Lung (tissue), 12 donors: ENCODE data around the gene EVX1. TPM values are rescaled to one million over a fixed set of nuclear protein-coding genes. Genes with fewer than 3 reads are reported as not detected.

ENCODE experiments used
- ATAC-seq: fragments of 200-7000 bp; cut with Tn5 transposase; one replicate; pipeline ENCODE4 v1.9.1; 2020; ENCODE audit warnings: moderate number of reproducible peaks; ENCODE audit not compliant: insufficient read depth, low FRiP score
- DNase-seq, 3 donors: peaks; one replicate each; pipeline ENCODE4 v3.0.0-alpha.2; 2013 to 2017
- H3K27ac ChIP-seq, 2 donors: one replicate each; pipeline ENCODE4 v1.5.1; 2013; ENCODE audit warnings: mild to moderate bottlenecking in 2 of 2, moderate library complexity in 2 of 2, control low read depth in 1 of 2, inconsistent platforms in 1 of 2, low read depth in 1 of 2, low read length in 1 of 2
- H3K27me3 ChIP-seq, 3 donors: one replicate each; pipeline ENCODE4 v1.5.1; 2013; ENCODE audit warnings: low read length in 2 of 3; ENCODE audit not compliant: control insufficient read depth in 3 of 3, insufficient read depth in 3 of 3
- H3K36me3 ChIP-seq, 4 donors: one replicate each; pipeline ENCODE4 v1.5.1; 2013; ENCODE audit warnings: low read length in 4 of 4, mild to moderate bottlenecking in 1 of 4, moderate library complexity in 1 of 4; ENCODE audit not compliant: control insufficient read depth in 4 of 4, insufficient read depth in 4 of 4
- H3K4me1 ChIP-seq, 5 donors: one replicate each; pipeline ENCODE4 v1.5.1; 2013; ENCODE audit warnings: low read length in 5 of 5, mild to moderate bottlenecking in 2 of 5, moderate library complexity in 1 of 5; ENCODE audit not compliant: control insufficient read depth in 5 of 5, insufficient read depth in 5 of 5
- H3K4me3 ChIP-seq: one replicate; pipeline ENCODE4 v1.5.1; 2013; ENCODE audit warnings: mild to moderate bottlenecking, control low read depth, moderate library complexity
- H3K9ac ChIP-seq, 2 donors: one replicate each; pipeline ENCODE4 v1.5.1; 2013; ENCODE audit warnings: low read length in 2 of 2, control low read depth in 1 of 2; ENCODE audit not compliant: insufficient read depth in 1 of 2
- H3K9me3 ChIP-seq, 4 donors: one replicate each; pipeline ENCODE4 v1.5.1; 2013; ENCODE audit warnings: low read length in 3 of 4, mild to moderate bottlenecking in 1 of 4, moderate library complexity in 1 of 4; ENCODE audit not compliant: control insufficient read depth in 4 of 4, insufficient read depth in 3 of 4
- WGBS, 2 donors: extraction: QIAGEN DNeasy Blood & Tissue Kit; methylation state at CpG; one replicate each; pipeline ENCODE4 v1.1.7; 2013; 5-methylcytosine and 5-hydroxymethylcytosine counted together
- polyA plus RNA-seq, 2 donors: library from polyadenylated mRNA; stranded (reverse); fragments of 200-250 nt; gene quantifications; one replicate each; pipeline ENCODE4 v1.2.1, GENCODE V29; 2013
- total RNA-seq, 2 donors: library from RNA; depleted of rRNA in 1 of 2; stranded (reverse); fragments of >200 nt in 1 of 2; gene quantifications; one replicate each; pipeline ENCODE4 v1.2.1, GENCODE V29; 2014 to 2021
- TF ChIP-seq, protein P1 (sequence below): IDR thresholded peaks from 2 replicates; pipeline ENCODE4 v1.5.1; 2012; ENCODE audit warnings: mild to moderate bottlenecking; ENCODE audit errors: control extremely low read depth, extremely low read depth
- donor health status: control.
- donor health status: control.
- donor health status: Bipolar disorder and iron deficiency.
- donor health status: healthy.
- donor health status: DM: yes; HTN: yes; CAD: no.

Gene EVX1
- total and polyA plus RNA-seq, 4 donors, result not detected

DNA sequence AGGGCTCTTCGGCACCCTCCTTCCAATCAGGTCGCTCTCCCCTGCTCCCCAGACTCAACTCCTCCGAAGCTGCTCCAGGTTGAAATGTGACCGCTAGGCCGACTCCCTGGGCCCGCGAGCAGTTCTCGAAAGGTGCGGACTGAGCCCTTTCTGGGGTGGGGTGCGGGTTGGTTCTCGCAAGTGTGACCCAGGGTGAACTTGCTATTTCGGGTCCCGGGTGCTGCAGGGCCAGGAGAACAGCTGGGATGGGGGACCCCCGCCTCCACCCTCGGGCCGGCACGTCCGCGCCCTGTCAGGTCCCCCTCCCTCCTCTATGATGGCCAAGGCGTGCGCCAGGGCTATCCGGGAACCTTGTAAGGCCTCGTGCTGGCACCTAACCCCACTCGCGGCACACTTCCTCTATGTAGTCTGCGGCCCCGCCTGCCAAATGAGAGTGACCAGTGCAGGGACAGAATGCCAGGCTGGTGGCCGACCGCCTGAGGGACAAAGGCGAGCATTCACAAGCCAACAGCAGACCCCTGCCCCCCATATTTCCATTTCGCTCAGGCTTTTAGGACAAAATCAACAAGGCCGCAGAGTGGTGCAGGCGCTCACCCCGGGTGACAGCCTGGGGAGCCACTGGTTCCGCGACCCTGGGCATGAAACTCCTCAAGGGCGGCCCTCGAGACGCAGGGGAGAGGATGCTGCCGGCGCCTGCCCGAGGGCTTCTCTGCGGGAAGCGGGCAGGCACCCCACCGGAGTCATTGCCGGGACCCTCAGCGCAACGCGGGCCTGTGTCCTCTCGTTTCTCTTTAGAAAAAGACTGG lies 29.0 kb upstream of the EVX1 start:
- no peak overlapping the region for H3K9ac ChIP-seq
- no peak for ATAC-seq
- H3K27ac ChIP-seq, result no peak overlapping the region
- TF ChIP-seq, protein P1, sequence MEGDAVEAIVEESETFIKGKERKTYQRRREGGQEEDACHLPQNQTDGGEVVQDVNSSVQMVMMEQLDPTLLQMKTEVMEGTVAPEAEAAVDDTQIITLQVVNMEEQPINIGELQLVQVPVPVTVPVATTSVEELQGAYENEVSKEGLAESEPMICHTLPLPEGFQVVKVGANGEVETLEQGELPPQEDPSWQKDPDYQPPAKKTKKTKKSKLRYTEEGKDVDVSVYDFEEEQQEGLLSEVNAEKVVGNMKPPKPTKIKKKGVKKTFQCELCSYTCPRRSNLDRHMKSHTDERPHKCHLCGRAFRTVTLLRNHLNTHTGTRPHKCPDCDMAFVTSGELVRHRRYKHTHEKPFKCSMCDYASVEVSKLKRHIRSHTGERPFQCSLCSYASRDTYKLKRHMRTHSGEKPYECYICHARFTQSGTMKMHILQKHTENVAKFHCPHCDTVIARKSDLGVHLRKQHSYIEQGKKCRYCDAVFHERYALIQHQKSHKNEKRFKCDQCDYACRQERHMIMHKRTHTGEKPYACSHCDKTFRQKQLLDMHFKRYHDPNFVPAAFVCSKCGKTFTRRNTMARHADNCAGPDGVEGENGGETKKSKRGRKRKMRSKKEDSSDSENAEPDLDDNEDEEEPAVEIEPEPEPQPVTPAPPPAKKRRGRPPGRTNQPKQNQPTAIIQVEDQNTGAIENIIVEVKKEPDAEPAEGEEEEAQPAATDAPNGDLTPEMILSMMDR, result no peak
- no peak for DNase-seq
- H3K27me3 ChIP-seq, result peaks cover 19 to 95% (median 86%) of the 10 kb centered on the region in 3 donors
- H3K9me3 ChIP-seq, result peaks cover 0 to 6% (median 0%) of the 10 kb centered on the region in 4 donors
- 35 to 49% methylated on average over 43 to 50 of the region's 50 CpGs for WGBS, 2 donors
- H3K4me3 ChIP-seq, result no peak overlapping the region
- H3K4me1 ChIP-seq, result peaks cover 0 to 13% (median 0%) of the 10 kb centered on the region in 5 donors
- no peaks in the 10 kb centered on the region for H3K36me3 ChIP-seq

DNA sequence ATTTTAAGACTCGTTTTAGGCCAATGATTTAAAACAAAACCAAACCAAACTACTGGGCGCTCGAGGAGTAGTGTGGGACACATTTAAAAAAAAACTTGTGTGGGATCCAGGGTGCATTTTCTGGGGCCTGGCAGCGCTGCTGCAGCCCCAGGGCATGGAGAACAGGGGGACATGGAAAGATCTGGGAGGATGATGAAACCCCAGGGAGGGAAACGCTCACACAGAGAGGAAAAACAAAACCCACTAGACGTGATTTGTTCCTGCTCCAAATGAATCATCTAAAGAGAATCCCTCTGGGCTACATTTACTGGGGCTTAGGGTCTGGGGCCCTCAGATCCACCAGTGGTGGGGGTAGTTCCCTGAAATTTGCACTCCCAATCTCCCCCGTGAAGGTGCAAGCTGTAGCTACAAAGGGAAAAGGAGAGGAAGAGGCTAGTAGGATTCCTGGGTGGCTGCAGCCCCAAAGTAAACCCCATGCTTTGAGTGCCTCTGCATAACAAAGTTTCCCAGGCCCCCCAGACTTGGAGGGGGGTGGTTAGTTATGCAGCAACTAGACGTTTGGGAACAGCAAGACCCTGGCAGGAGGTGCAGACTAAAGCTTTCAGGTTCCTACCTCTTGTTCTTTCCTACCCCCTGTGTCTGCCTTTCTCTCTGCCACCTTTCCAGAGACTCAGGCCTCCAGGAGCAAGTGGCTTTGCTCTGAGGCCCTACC lies 28.2 kb upstream of the EVX1 start:
- ATAC-seq, result no peak
- no peaks in the 10 kb centered on the region for H3K36me3 ChIP-seq
- H3K9ac ChIP-seq, result no peak overlapping the region
- peaks cover 22 to 96% (median 79%) of the 10 kb centered on the region in 3 donors for H3K27me3 ChIP-seq
- no peak overlapping the region for H3K27ac ChIP-seq
- DNase-seq, result no peak
- peaks cover 0 to 13% (median 0%) of the 10 kb centered on the region in 5 donors for H3K4me1 ChIP-seq
- 70 to 72% methylated on average over 8 of the region's 8 CpGs for WGBS, 2 donors
- TF ChIP-seq, protein P1, result no peak
- H3K9me3 ChIP-seq, result peaks cover 0 to 6% (median 0%) of the 10 kb centered on the region in 4 donors
- H3K4me3 ChIP-seq, result no peak overlapping the region

DNA sequence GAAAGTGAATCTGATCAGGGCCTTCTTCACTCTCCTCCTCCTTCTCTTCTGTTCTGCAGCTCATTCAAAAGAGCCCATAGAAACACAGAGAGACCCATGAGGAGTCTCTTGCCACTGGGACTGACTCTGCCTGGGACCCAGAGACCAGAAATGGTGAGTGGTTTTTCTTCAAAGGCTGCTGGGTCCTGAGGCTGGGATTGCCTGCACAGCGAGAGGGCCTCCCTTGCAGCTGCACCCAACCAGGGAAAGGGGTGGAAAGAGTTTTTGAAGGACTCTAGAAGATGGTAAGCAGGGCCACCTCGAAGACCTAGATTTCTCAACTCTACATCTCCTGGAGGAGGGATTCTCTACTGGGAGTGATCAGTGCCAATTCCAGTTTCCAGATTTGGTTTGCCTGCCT lies 27.2 kb upstream of the EVX1 start:
- TF ChIP-seq, protein P1, result no peak
- Histone ChIP-seq H3K27me3 (peaks cover 16 to 96% (median 79%) of the 10 kb centered on the region in 3 donors), H3K4me3 (no peak overlapping the region), H3K9me3 (peaks cover 0 to 4% (median 0%) of the 10 kb centered on the region in 4 donors), H3K36me3 (no peaks in the 10 kb centered on the region), H3K27ac (no peak overlapping the region), H3K9ac (no peak overlapping the region), H3K4me1 (peaks cover 0 to 13% (median 0%) of the 10 kb centered on the region in 5 donors)
- no peak for DNase-seq
- ATAC-seq, result no peak
- 94 to 95% methylated on average over 2 of the region's 2 CpGs for WGBS, 2 donors
